K562 (cell line): Measurements from ENCODE around the gene GP1BB. TPM values are rescaled to one million over a fixed set of nuclear protein-coding genes. Genes with fewer than 3 reads are reported as not detected.

Source experiments
- CEBPB ChIP-seq: fragments of 450-650 bp; IDR thresholded peaks from 2 replicates; pipeline ENCODE4 v1.6.1; 2016; ENCODE audit warnings: missing genetic modification characterization, missing compliant biosample characterization
- CSDE1 ChIP-seq, 2 experiments: fragments of 450-650 bp; IDR thresholded peaks; 2 replicates each; pipeline ENCODE4 v1.6.1; 2016; ENCODE audit warnings: mild to moderate bottlenecking in 1 of 2
- ETV1 ChIP-seq: fragments of 450-650 bp; conservative IDR thresholded peaks from 2 replicates; pipeline ENCODE4 v1.6.1; 2016; ENCODE audit warnings: missing genetic modification characterization, control low read depth, low read depth, missing compliant biosample characterization
- MEIS2 ChIP-seq: fragments of 450-650 bp; IDR thresholded peaks from 2 replicates; pipeline ENCODE4 v1.6.1; 2014; ENCODE audit warnings: mild to moderate bottlenecking; ENCODE audit not compliant: partially characterized antibody
- MIER1 ChIP-seq: fragments of 450-650 bp; IDR thresholded peaks from 2 replicates; pipeline ENCODE4 v1.6.1; 2016; ENCODE audit warnings: antibody characterized with exemption, mild to moderate bottlenecking, low read depth
- TEAD2 ChIP-seq: fragments of 450-650 bp; IDR thresholded peaks from 2 replicates; pipeline ENCODE4 v1.6.1; 2016; ENCODE audit warnings: missing genetic modification characterization, control low read depth, missing compliant biosample characterization
- ZNF212 ChIP-seq: fragments of 450-650 bp; formaldehyde crosslinking; IDR thresholded peaks from 2 replicates; pipeline ENCODE4 v1.4.0; 2020; ENCODE audit warnings: mild to moderate bottlenecking
- polyA plus RNA-seq, 8 experiments: library from polyadenylated mRNA; depleted of rRNA in 4 of 8; stranded (reverse) in 5 of 8; unstranded in 3 of 8; fragments of >200 nt; fragmentation: Nextera tagmentation in 2 of 8; fragmentation: Illumina TruSeq in 1 of 8; extraction: Ambion mirVana in 2 of 8; extraction: Trizol in 1 of 8; gene quantifications; 2 replicates each; pipeline versions ENCODE4 v1.2.1 to v1.2.3, GENCODE V29; 2011 to 2014; ENCODE audit warnings: inconsistent platforms in 1 of 8, missing spikeins in 1 of 8
- total RNA-seq, 7 experiments: library from RNA; depleted of rRNA in 6 of 7; stranded (reverse); fragments of >200 nt in 6 of 7; fragmentation: Illumina TruSeq in 2 of 7; extraction: Trizol in 2 of 7; gene quantifications; 2 replicates each; pipeline versions ENCODE4 v1.2.1 to v1.2.3, GENCODE V29; 2011 to 2021; ENCODE audit warnings: low replicate concordance in 1 of 7
- TF ChIP-seq, protein P1 (sequence below), 2 experiments: fragments of 450-650 bp; formaldehyde crosslinking in 1 of 2; IDR thresholded peaks; 2 replicates each; pipeline versions ENCODE4 v1.4.0 to v1.6.1; 2014 to 2020; ENCODE audit warnings: mild to moderate bottlenecking in 2 of 2, borderline replicate concordance in 1 of 2, low read depth in 1 of 2
- TF ChIP-seq, protein P2 (sequence below): fragments of 450-650 bp; IDR thresholded peaks from 2 replicates; pipeline ENCODE4 v1.6.1; 2016
- TF ChIP-seq, protein P3 (sequence below): fragments of 250-450 bp; sonication (Bioruptor Pico); IDR thresholded peaks from 2 replicates; pipeline ENCODE4 v1.9.0; 2021; ENCODE audit warnings: mild to moderate bottlenecking
- TF ChIP-seq, protein P4 (sequence below): fragments of 450-650 bp; IDR thresholded peaks from 2 replicates; pipeline ENCODE4 v1.6.1; 2014; ENCODE audit warnings: low read depth, mild to moderate bottlenecking, moderate library complexity, borderline replicate concordance
- TF ChIP-seq, protein P5 (sequence below), 2 experiments: IDR thresholded peaks; 2 replicates each; pipeline ENCODE4 v1.6.1; 2011; ENCODE audit warnings: borderline replicate concordance in 1 of 2, control low read depth in 1 of 2, low read depth in 1 of 2, low read length in 1 of 2, mild to moderate bottlenecking in 1 of 2, mixed read lengths in 1 of 2, moderate library complexity in 1 of 2; ENCODE audit not compliant: insufficient read depth in 1 of 2, insufficient read length in 1 of 2, poor library complexity in 1 of 2, severe bottlenecking in 1 of 2; ENCODE audit errors: extremely low read depth in 1 of 2

The GP1BB gene
- total and polyA plus RNA-seq, 9 of the 15 experiments (the other 6 are each of a cell fraction or from before 2014, with no cell fraction given) = 0.69 to 162 (median 2.8) TPM

DNA sequence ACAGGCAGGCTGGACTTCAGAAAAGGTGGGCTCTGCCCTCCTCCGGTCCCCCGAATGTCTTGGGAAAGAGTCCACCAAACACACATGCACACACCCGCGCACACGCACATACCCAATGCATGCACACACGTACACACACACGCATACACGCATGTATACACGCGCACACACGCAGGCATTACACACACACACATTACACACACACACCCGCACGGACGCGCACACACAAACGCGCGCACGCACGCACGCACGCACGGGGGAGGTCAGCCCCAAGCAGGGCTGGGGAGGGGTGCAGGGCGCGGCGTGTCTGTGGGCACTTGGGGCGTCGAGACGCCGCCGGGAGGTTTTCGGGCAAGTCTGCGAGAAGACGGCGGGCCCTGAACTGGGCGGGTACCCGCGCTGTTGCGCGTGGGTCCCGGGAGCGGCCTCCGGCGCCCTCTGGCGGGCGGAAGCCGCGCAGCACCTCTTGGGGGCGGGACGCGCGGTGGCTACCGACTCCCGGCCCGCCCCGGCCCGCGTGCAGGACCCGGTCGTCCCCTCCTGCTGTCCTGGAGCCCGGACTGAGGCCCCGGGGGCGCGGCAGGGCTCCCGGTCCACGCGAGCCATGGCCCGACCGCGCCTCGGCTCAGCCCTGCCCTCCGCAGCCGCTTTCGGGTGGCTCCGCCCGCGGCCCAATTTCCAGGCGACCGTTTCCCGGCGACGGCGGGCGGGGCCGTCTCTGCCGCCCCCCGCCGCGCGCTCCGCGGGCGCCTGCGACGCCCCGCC, 5.5 kb upstream of the GP1BB start (continued):
- TF ChIP-seq, protein P1, sequence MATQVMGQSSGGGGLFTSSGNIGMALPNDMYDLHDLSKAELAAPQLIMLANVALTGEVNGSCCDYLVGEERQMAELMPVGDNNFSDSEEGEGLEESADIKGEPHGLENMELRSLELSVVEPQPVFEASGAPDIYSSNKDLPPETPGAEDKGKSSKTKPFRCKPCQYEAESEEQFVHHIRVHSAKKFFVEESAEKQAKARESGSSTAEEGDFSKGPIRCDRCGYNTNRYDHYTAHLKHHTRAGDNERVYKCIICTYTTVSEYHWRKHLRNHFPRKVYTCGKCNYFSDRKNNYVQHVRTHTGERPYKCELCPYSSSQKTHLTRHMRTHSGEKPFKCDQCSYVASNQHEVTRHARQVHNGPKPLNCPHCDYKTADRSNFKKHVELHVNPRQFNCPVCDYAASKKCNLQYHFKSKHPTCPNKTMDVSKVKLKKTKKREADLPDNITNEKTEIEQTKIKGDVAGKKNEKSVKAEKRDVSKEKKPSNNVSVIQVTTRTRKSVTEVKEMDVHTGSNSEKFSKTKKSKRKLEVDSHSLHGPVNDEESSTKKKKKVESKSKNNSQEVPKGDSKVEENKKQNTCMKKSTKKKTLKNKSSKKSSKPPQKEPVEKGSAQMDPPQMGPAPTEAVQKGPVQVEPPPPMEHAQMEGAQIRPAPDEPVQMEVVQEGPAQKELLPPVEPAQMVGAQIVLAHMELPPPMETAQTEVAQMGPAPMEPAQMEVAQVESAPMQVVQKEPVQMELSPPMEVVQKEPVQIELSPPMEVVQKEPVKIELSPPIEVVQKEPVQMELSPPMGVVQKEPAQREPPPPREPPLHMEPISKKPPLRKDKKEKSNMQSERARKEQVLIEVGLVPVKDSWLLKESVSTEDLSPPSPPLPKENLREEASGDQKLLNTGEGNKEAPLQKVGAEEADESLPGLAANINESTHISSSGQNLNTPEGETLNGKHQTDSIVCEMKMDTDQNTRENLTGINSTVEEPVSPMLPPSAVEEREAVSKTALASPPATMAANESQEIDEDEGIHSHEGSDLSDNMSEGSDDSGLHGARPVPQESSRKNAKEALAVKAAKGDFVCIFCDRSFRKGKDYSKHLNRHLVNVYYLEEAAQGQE (IDR thresholded peaks at IDR 0.05; ENCODE audit: borderline replicate concordance) = no peak
- TF ChIP-seq, protein P1 (CRISPR knock-in tag; IDR thresholded peaks at IDR 0.05; ENCODE audit: low read depth) = no peak
- TF ChIP-seq, protein P2, sequence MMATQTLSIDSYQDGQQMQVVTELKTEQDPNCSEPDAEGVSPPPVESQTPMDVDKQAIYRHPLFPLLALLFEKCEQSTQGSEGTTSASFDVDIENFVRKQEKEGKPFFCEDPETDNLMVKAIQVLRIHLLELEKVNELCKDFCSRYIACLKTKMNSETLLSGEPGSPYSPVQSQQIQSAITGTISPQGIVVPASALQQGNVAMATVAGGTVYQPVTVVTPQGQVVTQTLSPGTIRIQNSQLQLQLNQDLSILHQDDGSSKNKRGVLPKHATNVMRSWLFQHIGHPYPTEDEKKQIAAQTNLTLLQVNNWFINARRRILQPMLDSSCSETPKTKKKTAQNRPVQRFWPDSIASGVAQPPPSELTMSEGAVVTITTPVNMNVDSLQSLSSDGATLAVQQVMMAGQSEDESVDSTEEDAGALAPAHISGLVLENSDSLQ = no peak
- TF ChIP-seq, protein P3, sequence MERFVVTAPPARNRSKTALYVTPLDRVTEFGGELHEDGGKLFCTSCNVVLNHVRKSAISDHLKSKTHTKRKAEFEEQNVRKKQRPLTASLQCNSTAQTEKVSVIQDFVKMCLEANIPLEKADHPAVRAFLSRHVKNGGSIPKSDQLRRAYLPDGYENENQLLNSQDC (CRISPR knock-in tag) = peak; percentile 77
- TF ChIP-seq, protein P4, sequence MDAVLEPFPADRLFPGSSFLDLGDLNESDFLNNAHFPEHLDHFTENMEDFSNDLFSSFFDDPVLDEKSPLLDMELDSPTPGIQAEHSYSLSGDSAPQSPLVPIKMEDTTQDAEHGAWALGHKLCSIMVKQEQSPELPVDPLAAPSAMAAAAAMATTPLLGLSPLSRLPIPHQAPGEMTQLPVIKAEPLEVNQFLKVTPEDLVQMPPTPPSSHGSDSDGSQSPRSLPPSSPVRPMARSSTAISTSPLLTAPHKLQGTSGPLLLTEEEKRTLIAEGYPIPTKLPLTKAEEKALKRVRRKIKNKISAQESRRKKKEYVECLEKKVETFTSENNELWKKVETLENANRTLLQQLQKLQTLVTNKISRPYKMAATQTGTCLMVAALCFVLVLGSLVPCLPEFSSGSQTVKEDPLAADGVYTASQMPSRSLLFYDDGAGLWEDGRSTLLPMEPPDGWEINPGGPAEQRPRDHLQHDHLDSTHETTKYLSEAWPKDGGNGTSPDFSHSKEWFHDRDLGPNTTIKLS = no peak
- TF ChIP-seq MEIS2 (no peak), MIER1 (no peak), ETV1 (tag) (no peak; the same call in 1 of the 2 replicates), ZNF212 (CRISPR knock-in tag) (no peak), CSDE1 (IDR thresholded peaks at IDR 0.05) (peak in 1 of 2 experiments; percentile 81; a peak in 1 of 4 replicates), TEAD2 (tag) (no peak), CEBPB (tag) (0 out of 2 replicates have a peak, but pooled peaks have one; percentile 61)
- TF ChIP-seq, protein P5, sequence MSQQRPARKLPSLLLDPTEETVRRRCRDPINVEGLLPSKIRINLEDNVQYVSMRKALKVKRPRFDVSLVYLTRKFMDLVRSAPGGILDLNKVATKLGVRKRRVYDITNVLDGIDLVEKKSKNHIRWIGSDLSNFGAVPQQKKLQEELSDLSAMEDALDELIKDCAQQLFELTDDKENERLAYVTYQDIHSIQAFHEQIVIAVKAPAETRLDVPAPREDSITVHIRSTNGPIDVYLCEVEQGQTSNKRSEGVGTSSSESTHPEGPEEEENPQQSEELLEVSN (IDR thresholded peaks at IDR 0.05; ENCODE audit: borderline replicate concordance in 1 of 2, extremely low read depth in 1 of 2, insufficient read depth in 1 of 2, insufficient read length in 1 of 2, low read depth in 1 of 2, low read length in 1 of 2, poor library complexity in 1 of 2, severe bottlenecking in 1 of 2) = peak; percentile 96 to 97
